Uterus (tissue), 2 donors: ENCODE measurements around the gene B3GALT5.

Source experiments
- CTCF ChIP-seq, 4 experiments: fragments of 200-600 bp in 2 of 4; fragments of 450-650 bp in 2 of 4; sonication (generic) in 2 of 4; IDR thresholded peaks; one replicate each; pipeline ENCODE4 v1.5.1; 2016 to 2019; ENCODE audit warnings: antibody characterized with exemption in 4 of 4, mild to moderate bottlenecking in 2 of 4, moderate library complexity in 1 of 4
- POLR2A ChIP-seq, 2 donors: fragments of 450-650 bp; IDR thresholded peaks; one replicate each; pipeline ENCODE4 v1.6.1; 2016; ENCODE audit warnings: antibody characterized with exemption in 2 of 2, mild to moderate bottlenecking in 1 of 2, moderate library complexity in 1 of 2

- no peak for TF ChIP-seq CTCF (IDR thresholded peaks at IDR 0.05)
- TF ChIP-seq POLR2A (IDR thresholded peaks at IDR 0.05) = no peak
Measured at GRCh38 chr21:39601187-39601928, 11.4 kb upstream of the B3GALT5 start.
